Tibial nerve (tissue), 4 donors: ENCODE data around the gene CMIP. TPM values are rescaled to one million over a fixed set of nuclear protein-coding genes. Genes with fewer than 3 reads are reported as not detected.
A peak's percentile ranks its signal among the peaks of the same experiment; 100 is the strongest.

Experiments used
- DNase-seq, 2 donors: peaks; one replicate each; pipeline ENCODE4 v3.0.0-alpha.2; 2019; ENCODE audit warnings: low spot score in 2 of 2
- H3K27ac ChIP-seq, 4 donors: fragments of 200-600 bp; sonication (generic) in 3 of 4; one replicate each; pipeline ENCODE4 v1.5.1; 2017 to 2019; ENCODE audit warnings: mild to moderate bottlenecking in 1 of 4
- H3K27me3 ChIP-seq, 2 donors: fragments of 200-600 bp; sonication (generic) in 1 of 2; one replicate each; pipeline versions ENCODE4 v1.5.1 to v1.6.0; 2017 to 2019
- H3K36me3 ChIP-seq, 3 donors: fragments of 200-600 bp; sonication (generic); one replicate each; pipeline ENCODE4 v1.5.1; 2018 to 2019
- H3K4me1 ChIP-seq, 4 donors: fragments of 200-600 bp; sonication (generic) in 3 of 4; one replicate each; pipeline ENCODE4 v1.5.1; 2017 to 2019
- H3K4me3 ChIP-seq, 4 donors: fragments of 200-600 bp; sonication (generic) in 3 of 4; one replicate each; pipeline ENCODE4 v1.5.1; 2017 to 2019; ENCODE audit warnings: mild to moderate bottlenecking in 1 of 4, moderate library complexity in 1 of 4
- H3K9me3 ChIP-seq, 4 donors: fragments of 200-600 bp; sonication (generic) in 3 of 4; one replicate each; pipeline ENCODE4 v1.5.1; 2017 to 2019
- EP300 ChIP-seq, 2 donors: sonication (generic); formaldehyde crosslinking; IDR thresholded peaks; one replicate each; pipeline ENCODE4 v1.6.1; 2017; ENCODE audit warnings: antibody characterized with exemption in 2 of 2, mild to moderate bottlenecking in 1 of 2
- POLR2A ChIP-seq, 2 donors: fragments of 450-650 bp; IDR thresholded peaks; one replicate each; pipeline ENCODE4 v1.6.1; 2017; ENCODE audit warnings: antibody characterized with exemption in 2 of 2, mild to moderate bottlenecking in 2 of 2, moderate library complexity in 2 of 2
- WGBS, 2 donors: methylation state at CpG; one replicate each; pipeline ENCODE4 v1.1.5; 2018; 5-methylcytosine and 5-hydroxymethylcytosine counted together
- total RNA-seq, 4 donors: library from RNA; depleted of rRNA; stranded (reverse); fragments of >200 nt; gene quantifications; one replicate each; pipeline ENCODE4 v1.1.0, GENCODE V29; 2016
- TF ChIP-seq, protein P1 (sequence below), 5 experiments: fragments of 200-600 bp in 3 of 5; fragments of 450-650 bp in 2 of 5; sonication (generic) in 3 of 5; IDR thresholded peaks; one replicate each; pipeline ENCODE4 v1.5.1; 2016 to 2019; ENCODE audit warnings: antibody characterized with exemption in 5 of 5, mild to moderate bottlenecking in 3 of 5, moderate library complexity in 2 of 5

The CMIP gene
- total RNA-seq, 4 donors from 2014 or later: 28.2 to 48.8 (median 31.8) TPM

DNA sequence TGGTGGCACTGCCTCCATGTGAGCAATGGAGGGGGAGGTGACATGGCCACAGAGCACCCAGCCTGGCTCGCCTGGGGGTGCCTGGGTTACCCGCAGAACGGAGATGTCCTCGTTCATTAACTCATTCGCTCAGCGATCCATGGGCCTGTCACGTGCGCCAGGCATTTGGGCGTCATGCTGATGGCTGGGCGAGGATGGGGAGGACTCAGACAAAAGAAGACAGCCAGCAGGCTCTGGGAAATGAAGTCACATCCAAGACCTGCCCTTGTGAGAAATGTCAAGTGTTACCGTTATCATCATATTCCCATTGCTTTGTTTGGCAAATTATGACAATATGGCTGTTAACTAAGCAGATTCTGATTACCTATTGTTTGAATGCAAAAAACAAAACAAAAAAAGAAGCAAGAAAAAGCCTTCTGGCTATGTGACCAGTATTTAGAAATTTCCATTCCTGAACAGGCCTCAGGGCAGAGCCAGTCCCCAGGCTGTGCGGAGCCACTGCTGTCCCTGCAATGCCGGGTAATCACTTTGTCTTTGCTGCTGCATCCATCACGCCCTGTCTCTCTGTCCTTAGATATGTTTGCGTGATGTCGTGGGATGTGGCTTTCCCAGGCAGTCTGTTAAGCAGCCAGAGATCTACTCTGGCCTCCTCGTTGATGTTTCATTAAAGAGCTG lies 57.9 kb downstream of the CMIP start:
- H3K27me3 ChIP-seq: no peaks in the 10 kb centered on the region
- H3K9me3 ChIP-seq: no peaks in the 10 kb centered on the region
- no peak for DNase-seq
- 84 to 86% methylated on average over 17 of the region's 17 CpGs for WGBS, 2 donors
- peaks cover 0 to 53% (median 8%) of the 10 kb centered on the region in 4 donors for H3K4me1 ChIP-seq
- TF ChIP-seq EP300 (IDR thresholded peaks at IDR 0.05): peak in 1 of 2 donors; percentile 28
- no peak for TF ChIP-seq POLR2A (IDR thresholded peaks at IDR 0.05)
- no peaks in the 10 kb centered on the region for H3K36me3 ChIP-seq
- H3K27ac ChIP-seq: no peak overlapping the region
- no peak overlapping the region for H3K4me3 ChIP-seq

DNA sequence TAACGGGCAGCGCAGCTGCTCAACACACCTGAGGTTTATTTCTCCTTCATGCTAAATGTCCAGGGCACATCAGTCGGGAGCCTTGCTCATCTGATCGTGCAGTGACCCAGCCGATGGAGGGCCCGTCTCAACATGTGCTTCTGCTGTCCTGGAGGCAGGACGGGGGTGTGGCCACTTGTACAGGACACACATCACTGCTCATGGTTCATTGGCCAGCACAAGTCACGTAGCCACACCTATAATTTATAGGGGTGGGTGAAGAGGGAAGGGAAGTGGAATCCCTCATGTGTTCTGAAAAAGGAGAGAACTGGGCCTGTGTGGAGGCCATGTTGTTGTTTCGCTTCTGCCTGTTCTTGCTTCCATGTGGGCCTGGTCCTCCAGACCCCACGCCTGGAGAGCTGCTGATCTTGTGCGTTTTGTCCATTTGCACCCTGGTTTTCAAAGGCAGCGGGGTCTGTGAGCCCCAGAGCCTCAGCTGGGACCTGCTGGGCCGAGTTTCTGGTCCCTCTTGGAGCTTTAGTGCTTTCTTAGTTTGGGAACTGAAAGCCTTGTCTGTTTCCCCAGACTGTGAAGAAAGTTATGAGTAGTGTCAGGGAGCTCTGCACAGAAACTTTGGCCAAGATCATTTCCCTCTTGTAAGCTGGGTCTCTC lies 60.5 kb downstream of the CMIP start:
- WGBS, 2 donors: 59 to 72% methylated on average over 13 of the region's 13 CpGs
- no peak for TF ChIP-seq POLR2A (IDR thresholded peaks at IDR 0.05)
- TF ChIP-seq, protein P1, sequence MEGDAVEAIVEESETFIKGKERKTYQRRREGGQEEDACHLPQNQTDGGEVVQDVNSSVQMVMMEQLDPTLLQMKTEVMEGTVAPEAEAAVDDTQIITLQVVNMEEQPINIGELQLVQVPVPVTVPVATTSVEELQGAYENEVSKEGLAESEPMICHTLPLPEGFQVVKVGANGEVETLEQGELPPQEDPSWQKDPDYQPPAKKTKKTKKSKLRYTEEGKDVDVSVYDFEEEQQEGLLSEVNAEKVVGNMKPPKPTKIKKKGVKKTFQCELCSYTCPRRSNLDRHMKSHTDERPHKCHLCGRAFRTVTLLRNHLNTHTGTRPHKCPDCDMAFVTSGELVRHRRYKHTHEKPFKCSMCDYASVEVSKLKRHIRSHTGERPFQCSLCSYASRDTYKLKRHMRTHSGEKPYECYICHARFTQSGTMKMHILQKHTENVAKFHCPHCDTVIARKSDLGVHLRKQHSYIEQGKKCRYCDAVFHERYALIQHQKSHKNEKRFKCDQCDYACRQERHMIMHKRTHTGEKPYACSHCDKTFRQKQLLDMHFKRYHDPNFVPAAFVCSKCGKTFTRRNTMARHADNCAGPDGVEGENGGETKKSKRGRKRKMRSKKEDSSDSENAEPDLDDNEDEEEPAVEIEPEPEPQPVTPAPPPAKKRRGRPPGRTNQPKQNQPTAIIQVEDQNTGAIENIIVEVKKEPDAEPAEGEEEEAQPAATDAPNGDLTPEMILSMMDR (IDR thresholded peaks at IDR 0.05): no peak
- TF ChIP-seq EP300 (IDR thresholded peaks at IDR 0.05): no peak
- no peaks in the 10 kb centered on the region for H3K36me3 ChIP-seq
- DNase-seq: no peak
- H3K9me3 ChIP-seq: no peaks in the 10 kb centered on the region
- H3K4me1 ChIP-seq: peaks cover 0 to 38% (median 5%) of the 10 kb centered on the region in 4 donors
- no peak overlapping the region for H3K4me3 ChIP-seq
- H3K27me3 ChIP-seq: no peaks in the 10 kb centered on the region
- H3K27ac ChIP-seq: peak overlapping the region in 1 of 4 donors; percentile 23

DNA sequence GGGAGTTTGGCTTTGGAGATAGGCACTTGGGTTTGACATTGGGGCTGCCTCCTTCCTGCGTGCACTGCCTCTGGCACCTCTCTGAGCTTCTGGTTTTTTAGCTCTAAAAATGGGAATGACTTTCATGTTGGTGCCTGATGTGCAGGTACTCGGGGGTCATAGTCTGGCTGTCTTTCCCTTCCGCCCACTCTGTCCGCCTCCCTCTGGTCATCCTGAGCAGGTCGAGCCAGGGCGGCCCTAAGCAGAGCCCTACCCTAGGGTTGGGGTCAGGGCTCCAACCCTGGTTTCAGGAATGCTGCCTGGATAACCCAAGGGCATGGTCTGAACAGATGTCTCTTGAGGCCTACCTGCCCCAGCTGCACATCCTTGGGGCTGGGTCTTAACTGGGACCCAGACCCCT lies 64.8 kb downstream of the CMIP start:
- TF ChIP-seq POLR2A (IDR thresholded peaks at IDR 0.05): no peak
- TF ChIP-seq, protein P1 (IDR thresholded peaks at IDR 0.05): no peak
- no peak for TF ChIP-seq EP300 (IDR thresholded peaks at IDR 0.05)
- no peak for DNase-seq
- peaks cover 0 to 32% (median 14%) of the 10 kb centered on the region in 4 donors for H3K4me1 ChIP-seq
- H3K36me3 ChIP-seq: no peaks in the 10 kb centered on the region
- H3K27ac ChIP-seq: no peak overlapping the region
- no peaks in the 10 kb centered on the region for H3K27me3 ChIP-seq
- no peak overlapping the region for H3K4me3 ChIP-seq
- WGBS, 2 donors: 88 to 94% methylated on average over 6 of the region's 6 CpGs
- no peaks in the 10 kb centered on the region for H3K9me3 ChIP-seq

DNA sequence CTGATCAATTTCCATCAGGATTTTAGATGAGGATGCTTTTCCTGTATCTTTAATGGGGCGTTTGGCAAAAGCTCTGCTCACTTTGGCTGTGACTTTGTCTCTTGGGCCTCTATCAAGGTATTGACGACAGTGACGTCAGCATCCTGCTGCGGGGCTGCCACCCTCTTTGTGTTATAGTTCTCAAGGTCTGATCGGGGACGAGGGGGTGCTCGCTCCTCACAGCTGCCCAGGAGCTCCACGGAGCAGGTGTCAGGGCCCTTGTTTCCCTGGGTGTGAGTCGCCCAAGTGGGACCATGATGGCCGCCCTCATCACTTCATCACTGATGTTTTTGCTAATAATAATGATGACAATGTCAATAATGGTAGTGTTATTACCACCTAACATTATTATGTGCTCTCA lies 65.4 kb downstream of the CMIP start:
- peaks cover 0 to 30% (median 14%) of the 10 kb centered on the region in 4 donors for H3K4me1 ChIP-seq
- H3K9me3 ChIP-seq: no peaks in the 10 kb centered on the region
- WGBS, 2 donors: 88 to 91% methylated on average over 10 of the region's 10 CpGs
- H3K4me3 ChIP-seq: no peak overlapping the region
- H3K27ac ChIP-seq: no peak overlapping the region
- DNase-seq: no peak
- no peaks in the 10 kb centered on the region for H3K27me3 ChIP-seq
- H3K36me3 ChIP-seq: no peaks in the 10 kb centered on the region
- TF ChIP-seq POLR2A (IDR thresholded peaks at IDR 0.05) (no peak), EP300 (IDR thresholded peaks at IDR 0.05) (no peak)
- TF ChIP-seq, protein P1 (IDR thresholded peaks at IDR 0.05): no peak

DNA sequence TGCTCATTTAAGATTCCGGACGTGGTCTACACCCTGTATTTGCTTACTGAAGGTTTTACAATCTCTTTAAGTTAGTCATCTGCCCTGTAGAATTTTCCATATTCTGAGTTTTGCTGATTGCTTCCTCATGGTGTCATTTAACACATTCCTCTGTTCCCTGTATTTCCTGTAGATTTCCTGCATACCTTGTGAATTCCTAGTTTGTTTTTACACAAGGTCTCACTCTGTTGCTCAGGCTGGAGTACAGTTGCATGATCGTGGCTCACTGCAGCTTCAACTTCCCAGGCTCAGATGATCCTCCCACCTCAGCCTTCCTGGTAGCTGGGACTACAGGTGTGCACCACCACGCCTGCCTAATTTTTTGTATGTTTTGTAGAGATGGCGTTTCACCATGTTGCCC lies 66.8 kb downstream of the CMIP start:
- DNase-seq: no peak
- Histone ChIP-seq H3K36me3 (peaks cover 0 to under 1% (median 0%) of the 10 kb centered on the region in 3 donors), H3K27ac (no peak overlapping the region), H3K4me3 (no peak overlapping the region), H3K27me3 (no peaks in the 10 kb centered on the region), H3K9me3 (no peaks in the 10 kb centered on the region), H3K4me1 (peaks cover 0 to 28% (median 14%) of the 10 kb centered on the region in 4 donors)
- no peak for TF ChIP-seq POLR2A (IDR thresholded peaks at IDR 0.05)
- TF ChIP-seq, protein P1 (IDR thresholded peaks at IDR 0.05): no peak
- no peak for TF ChIP-seq EP300 (IDR thresholded peaks at IDR 0.05)
- 92 to 95% methylated on average over 5 of the region's 5 CpGs for WGBS, 2 donors
